ENCODE results near the gene KDM8. TPM values are rescaled to one million over a fixed set of nuclear protein-coding genes. Genes with fewer than 3 reads are reported as not detected.

Gene KDM8
- total and polyA plus RNA-seq, 4 donors = 2.6 to 7.0 (median 4.7) TPM

DNA sequence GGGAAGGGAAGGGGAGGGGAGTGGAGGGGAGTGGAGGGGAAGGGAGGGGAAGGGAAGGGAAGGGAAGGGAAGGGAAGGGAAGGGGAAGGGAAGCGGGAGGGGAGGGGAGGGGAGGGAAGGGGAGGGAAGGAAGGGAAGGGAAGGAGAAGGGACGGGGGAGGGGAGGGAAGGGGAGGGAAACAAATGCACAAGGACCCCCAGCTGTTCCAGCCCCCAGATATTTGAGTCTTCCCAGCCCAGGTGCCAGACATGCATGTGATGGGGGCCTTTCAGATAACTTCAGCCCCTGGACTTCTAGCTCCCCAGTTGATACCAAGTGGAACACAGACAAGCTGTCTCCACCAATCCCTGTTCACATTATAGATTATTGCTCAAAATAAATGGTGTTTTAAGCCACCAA is 14.7 kb upstream of the KDM8 start:
- TF ChIP-seq, protein P1, sequence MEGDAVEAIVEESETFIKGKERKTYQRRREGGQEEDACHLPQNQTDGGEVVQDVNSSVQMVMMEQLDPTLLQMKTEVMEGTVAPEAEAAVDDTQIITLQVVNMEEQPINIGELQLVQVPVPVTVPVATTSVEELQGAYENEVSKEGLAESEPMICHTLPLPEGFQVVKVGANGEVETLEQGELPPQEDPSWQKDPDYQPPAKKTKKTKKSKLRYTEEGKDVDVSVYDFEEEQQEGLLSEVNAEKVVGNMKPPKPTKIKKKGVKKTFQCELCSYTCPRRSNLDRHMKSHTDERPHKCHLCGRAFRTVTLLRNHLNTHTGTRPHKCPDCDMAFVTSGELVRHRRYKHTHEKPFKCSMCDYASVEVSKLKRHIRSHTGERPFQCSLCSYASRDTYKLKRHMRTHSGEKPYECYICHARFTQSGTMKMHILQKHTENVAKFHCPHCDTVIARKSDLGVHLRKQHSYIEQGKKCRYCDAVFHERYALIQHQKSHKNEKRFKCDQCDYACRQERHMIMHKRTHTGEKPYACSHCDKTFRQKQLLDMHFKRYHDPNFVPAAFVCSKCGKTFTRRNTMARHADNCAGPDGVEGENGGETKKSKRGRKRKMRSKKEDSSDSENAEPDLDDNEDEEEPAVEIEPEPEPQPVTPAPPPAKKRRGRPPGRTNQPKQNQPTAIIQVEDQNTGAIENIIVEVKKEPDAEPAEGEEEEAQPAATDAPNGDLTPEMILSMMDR (IDR thresholded peaks at IDR 0.05; ENCODE audit: control extremely low read depth, extremely low read depth) = no peak
- no peak for DNase-seq

DNA sequence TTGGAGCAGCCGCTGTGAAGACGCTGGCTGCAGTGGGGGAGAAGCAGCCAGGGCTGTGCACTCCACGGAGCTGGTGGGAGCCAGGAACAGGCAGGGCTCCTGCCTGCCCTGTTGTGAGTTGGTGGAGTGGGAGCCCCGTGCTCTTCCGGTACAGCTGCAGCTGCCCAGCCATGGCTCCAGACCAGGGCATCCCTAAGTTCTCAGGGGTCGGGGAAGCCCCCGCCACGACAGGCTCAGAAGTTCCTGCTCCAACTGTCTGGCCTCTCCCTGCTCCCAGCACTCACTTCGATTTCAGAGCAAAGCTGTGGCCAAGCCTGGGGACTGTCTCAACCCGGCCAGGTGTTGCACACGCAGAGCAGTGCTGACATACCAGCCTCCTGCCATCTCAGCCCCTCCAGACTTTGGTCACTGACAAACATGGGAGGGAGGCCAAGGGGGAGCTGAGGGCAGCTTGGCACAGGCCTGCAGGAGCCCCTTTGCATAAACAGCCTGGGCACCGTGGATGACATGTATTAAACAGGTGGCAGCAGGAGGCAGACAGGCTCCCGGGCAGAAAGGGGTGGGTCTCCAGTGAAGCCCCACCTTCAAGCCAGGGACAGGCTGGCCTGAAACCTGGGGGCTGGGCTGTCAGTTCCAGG is 13.9 kb upstream of the KDM8 start:
- TF ChIP-seq, protein P1 (IDR thresholded peaks at IDR 0.05; ENCODE audit: control extremely low read depth, extremely low read depth) = no peak
- ATAC-seq (ENCODE audit: insufficient read depth, low FRiP score) (no peak), DNase-seq (no peak)
- Histone ChIP-seq H3K4me3 (no peak overlapping the region), H3K9ac (ENCODE audit: insufficient read depth in 1 of 2, low read length in 2 of 2) (no peak overlapping the region), H3K27me3 (ENCODE audit: control insufficient read depth in 3 of 3, insufficient read depth in 3 of 3, low read length in 2 of 3) (peaks cover 0 to 3% (median 0%) of the 10 kb centered on the region in 3 donors), H3K36me3 (ENCODE audit: control insufficient read depth in 4 of 4, insufficient read depth in 4 of 4, low read length in 4 of 4) (no peaks in the 10 kb centered on the region), H3K4me1 (ENCODE audit: control insufficient read depth in 5 of 5, insufficient read depth in 5 of 5, low read length in 5 of 5) (no peaks in the 10 kb centered on the region), H3K9me3 (ENCODE audit: control insufficient read depth in 4 of 4, insufficient read depth in 3 of 4, low read length in 3 of 4) (peaks cover 0 to 2% (median 0%) of the 10 kb centered on the region in 4 donors), H3K27ac (ENCODE audit: low read depth in 1 of 2, low read length in 1 of 2) (no peak overlapping the region)
- WGBS, 2 donors = 63 to 74% methylated on average over 13 of the region's 13 CpGs

More for the DNA sequence above, 14.7 kb upstream of the KDM8 start:
- no peak overlapping the region for H3K9ac ChIP-seq (ENCODE audit: insufficient read depth in 1 of 2, low read length in 2 of 2)
- H3K4me1 ChIP-seq (ENCODE audit: control insufficient read depth in 5 of 5, insufficient read depth in 5 of 5, low read length in 5 of 5) = no peaks in the 10 kb centered on the region
- no peak overlapping the region for H3K4me3 ChIP-seq
- no peak overlapping the region for H3K27ac ChIP-seq (ENCODE audit: low read depth in 1 of 2, low read length in 1 of 2)
- 20 to 53% methylated on average over 2 of the region's 2 CpGs for WGBS, 2 donors
- no peaks in the 10 kb centered on the region for H3K36me3 ChIP-seq (ENCODE audit: control insufficient read depth in 4 of 4, insufficient read depth in 4 of 4, low read length in 4 of 4)
- H3K9me3 ChIP-seq (ENCODE audit: control insufficient read depth in 4 of 4, insufficient read depth in 3 of 4, low read length in 3 of 4) = peaks cover 0 to 2% (median 0%) of the 10 kb centered on the region in 4 donors
- no peak for ATAC-seq (ENCODE audit: insufficient read depth, low FRiP score)
- H3K27me3 ChIP-seq (ENCODE audit: control insufficient read depth in 3 of 3, insufficient read depth in 3 of 3, low read length in 2 of 3) = no peaks in the 10 kb centered on the region

DNA sequence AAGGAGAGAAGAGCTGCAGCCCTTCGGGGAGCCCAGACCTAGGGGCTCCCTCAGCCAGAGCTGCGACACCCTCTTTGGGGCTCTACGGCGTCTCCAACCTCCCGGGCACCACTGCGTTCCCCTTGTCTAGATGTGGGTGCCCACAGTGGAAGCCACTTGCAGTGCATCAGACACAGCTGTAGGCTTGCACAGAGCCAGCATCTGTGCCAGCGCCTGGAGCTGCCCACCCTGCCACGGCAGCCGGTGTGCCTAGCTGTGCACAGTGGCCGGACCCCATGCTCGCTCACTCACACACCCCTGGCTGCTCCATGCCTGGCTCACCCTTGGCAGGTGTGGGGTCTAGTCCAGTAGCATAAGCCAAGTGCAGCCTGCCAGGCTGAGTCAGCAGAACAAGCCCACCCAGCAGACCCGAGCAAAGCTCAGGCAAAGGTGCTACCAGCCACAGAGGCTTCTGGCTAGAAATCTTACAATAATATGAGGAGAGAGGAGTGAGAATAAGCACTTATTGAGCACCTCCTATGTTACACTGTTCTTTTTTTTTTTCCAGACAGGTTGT is 12.9 kb upstream of the KDM8 start:
- no peaks in the 10 kb centered on the region for H3K4me1 ChIP-seq (ENCODE audit: control insufficient read depth in 5 of 5, insufficient read depth in 5 of 5, low read length in 5 of 5)
- H3K4me3 ChIP-seq = no peak overlapping the region
- DNase-seq (no peak), ATAC-seq (ENCODE audit: insufficient read depth, low FRiP score) (no peak)
- H3K9me3 ChIP-seq (ENCODE audit: control insufficient read depth in 4 of 4, insufficient read depth in 3 of 4, low read length in 3 of 4) = peaks cover 0 to 2% (median 0%) of the 10 kb centered on the region in 4 donors
- H3K36me3 ChIP-seq (ENCODE audit: control insufficient read depth in 4 of 4, insufficient read depth in 4 of 4, low read length in 4 of 4) = no peaks in the 10 kb centered on the region
- peaks cover 0 to 3% (median 0%) of the 10 kb centered on the region in 3 donors for H3K27me3 ChIP-seq (ENCODE audit: control insufficient read depth in 3 of 3, insufficient read depth in 3 of 3, low read length in 2 of 3)
- TF ChIP-seq, protein P1 (IDR thresholded peaks at IDR 0.05; ENCODE audit: control extremely low read depth, extremely low read depth) = no peak
- no peak overlapping the region for H3K9ac ChIP-seq (ENCODE audit: insufficient read depth in 1 of 2, low read length in 2 of 2)
- 93 to 95% methylated on average over 10 to 12 of the region's 12 CpGs for WGBS, 2 donors
- H3K27ac ChIP-seq (ENCODE audit: low read depth in 1 of 2, low read length in 1 of 2) = no peak overlapping the region
